ENCODE data around the gene CTNND2. TPM values are rescaled to one million over a fixed set of nuclear protein-coding genes. Genes with fewer than 3 reads are reported as not detected.

The CTNND2 gene
- total RNA-seq, 1 experiment from 2014 or later, result not detected

DNA sequence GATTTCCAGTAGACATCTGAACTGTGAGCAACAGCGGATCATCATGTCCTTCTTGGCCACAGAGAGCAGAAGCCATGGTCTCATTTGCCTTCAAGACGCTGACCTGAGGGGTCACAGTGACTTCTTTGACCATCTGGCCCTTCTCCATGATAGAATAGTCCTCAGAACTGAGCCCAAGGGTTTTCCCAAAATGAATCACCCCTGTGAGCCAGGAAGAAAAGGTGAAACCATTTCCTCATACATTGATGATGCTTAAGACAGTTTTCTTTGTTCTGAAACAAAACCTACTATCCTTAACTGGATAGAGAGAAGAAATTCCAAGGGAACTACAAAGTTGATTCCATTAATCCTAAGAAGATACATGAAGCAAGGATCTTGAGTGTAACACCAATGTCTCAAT, 503.9 kb downstream of the CTNND2 start:
- Mint-ChIP-seq H3K4me3 (ENCODE audit: unreplicated experiment) (no peak overlapping the region), H3K27me3 (ENCODE audit: insufficient read depth, unreplicated experiment) (peaks cover 35% of the 10 kb centered on the region), H3K9me3 (ENCODE audit: unreplicated experiment) (no peaks in the 10 kb centered on the region), H3K27ac (ENCODE audit: low read depth, unreplicated experiment) (no peak overlapping the region), H3K4me1 (ENCODE audit: insufficient read depth, unreplicated experiment) (no peaks in the 10 kb centered on the region), H3K36me3 (ENCODE audit: insufficient read depth, unreplicated experiment) (no peaks in the 10 kb centered on the region)
- intact Hi-C loops (cut with micrococcal nuclease), result no loop called here
- TF ChIP-seq, protein P1, sequence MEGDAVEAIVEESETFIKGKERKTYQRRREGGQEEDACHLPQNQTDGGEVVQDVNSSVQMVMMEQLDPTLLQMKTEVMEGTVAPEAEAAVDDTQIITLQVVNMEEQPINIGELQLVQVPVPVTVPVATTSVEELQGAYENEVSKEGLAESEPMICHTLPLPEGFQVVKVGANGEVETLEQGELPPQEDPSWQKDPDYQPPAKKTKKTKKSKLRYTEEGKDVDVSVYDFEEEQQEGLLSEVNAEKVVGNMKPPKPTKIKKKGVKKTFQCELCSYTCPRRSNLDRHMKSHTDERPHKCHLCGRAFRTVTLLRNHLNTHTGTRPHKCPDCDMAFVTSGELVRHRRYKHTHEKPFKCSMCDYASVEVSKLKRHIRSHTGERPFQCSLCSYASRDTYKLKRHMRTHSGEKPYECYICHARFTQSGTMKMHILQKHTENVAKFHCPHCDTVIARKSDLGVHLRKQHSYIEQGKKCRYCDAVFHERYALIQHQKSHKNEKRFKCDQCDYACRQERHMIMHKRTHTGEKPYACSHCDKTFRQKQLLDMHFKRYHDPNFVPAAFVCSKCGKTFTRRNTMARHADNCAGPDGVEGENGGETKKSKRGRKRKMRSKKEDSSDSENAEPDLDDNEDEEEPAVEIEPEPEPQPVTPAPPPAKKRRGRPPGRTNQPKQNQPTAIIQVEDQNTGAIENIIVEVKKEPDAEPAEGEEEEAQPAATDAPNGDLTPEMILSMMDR (IDR thresholded peaks at IDR 0.05; ENCODE audit: unreplicated experiment), result no peak
- ChIA-PET CTCF (no interaction called here), POLR2A (no interaction called here)
- BruUV-seq (replicated peaks), result no TSS peak
- DNase-seq (ENCODE audit: unreplicated experiment), result no peak

DNA sequence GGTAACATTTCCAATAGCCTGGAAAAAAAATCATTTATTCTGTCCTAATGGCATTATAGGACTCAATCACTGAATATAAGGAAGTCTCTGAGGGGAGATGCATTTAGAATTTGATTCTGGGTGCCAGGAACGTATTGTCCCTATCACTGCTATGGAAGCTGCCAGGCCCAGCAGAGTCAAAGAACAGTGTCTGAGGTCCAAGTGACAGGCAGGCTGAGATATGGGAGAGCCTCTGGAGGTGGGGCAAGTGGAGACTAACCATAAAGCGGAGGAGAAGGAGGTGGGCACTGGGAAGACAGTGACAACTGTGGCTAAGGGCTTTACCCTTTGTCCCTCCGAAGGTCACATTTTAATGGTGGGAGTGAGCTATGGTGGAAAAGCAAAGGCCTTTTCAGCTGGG, 505.5 kb downstream of the CTNND2 start:
- no peaks in the 10 kb centered on the region for H3K4me1 Mint-ChIP-seq (ENCODE audit: insufficient read depth, unreplicated experiment)
- ChIA-PET CTCF (no interaction called here), POLR2A (interaction anchor here (0.6 kb wide), 1 partner anchor 359 kb away, joined by 3 read pairs; no protein-coding TSS in a partner anchor)
- TF ChIP-seq, protein P1 (IDR thresholded peaks at IDR 0.05; ENCODE audit: unreplicated experiment), result no peak
- H3K27me3 Mint-ChIP-seq (ENCODE audit: insufficient read depth, unreplicated experiment), result peaks cover 44% of the 10 kb centered on the region
- H3K27ac Mint-ChIP-seq (ENCODE audit: low read depth, unreplicated experiment), result no peak overlapping the region
- intact Hi-C loops (cut with micrococcal nuclease), result no loop called here
- no peak overlapping the region for H3K4me3 Mint-ChIP-seq (ENCODE audit: unreplicated experiment)
- no peaks in the 10 kb centered on the region for H3K36me3 Mint-ChIP-seq (ENCODE audit: insufficient read depth, unreplicated experiment)
- BruUV-seq (replicated peaks), result no TSS peak
- H3K9me3 Mint-ChIP-seq (ENCODE audit: unreplicated experiment), result no peaks in the 10 kb centered on the region
- no peak for DNase-seq (ENCODE audit: unreplicated experiment)

DNA sequence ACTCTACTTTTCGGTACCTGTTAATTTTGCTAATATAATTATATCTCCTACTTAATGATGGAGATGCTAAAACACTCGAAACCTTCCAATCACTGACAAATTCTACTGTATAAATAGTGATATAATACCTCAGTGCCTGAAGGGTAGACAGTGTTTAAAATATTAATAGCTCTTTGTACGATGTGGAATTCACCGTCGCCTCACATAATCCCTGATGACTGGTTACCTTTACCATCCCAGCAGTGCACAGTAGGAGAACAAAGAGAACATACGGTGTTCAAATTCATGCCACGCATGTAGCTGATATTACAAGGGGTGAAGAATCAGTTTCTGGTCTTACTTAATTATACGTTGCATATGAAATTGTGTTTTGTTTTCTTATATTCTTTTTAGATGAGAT, 506.7 kb downstream of the CTNND2 start:
- no peaks in the 10 kb centered on the region for H3K4me1 Mint-ChIP-seq (ENCODE audit: insufficient read depth, unreplicated experiment)
- TF ChIP-seq, protein P1 (IDR thresholded peaks at IDR 0.05; ENCODE audit: unreplicated experiment), result no peak
- peaks cover 40% of the 10 kb centered on the region for H3K27me3 Mint-ChIP-seq (ENCODE audit: insufficient read depth, unreplicated experiment)
- no peaks in the 10 kb centered on the region for H3K9me3 Mint-ChIP-seq (ENCODE audit: unreplicated experiment)
- no peak overlapping the region for H3K27ac Mint-ChIP-seq (ENCODE audit: low read depth, unreplicated experiment)
- H3K4me3 Mint-ChIP-seq (ENCODE audit: unreplicated experiment), result no peak overlapping the region
- CTCF ChIA-PET, result no interaction called here
- no peak for DNase-seq (ENCODE audit: unreplicated experiment)
- intact Hi-C loops (cut with micrococcal nuclease), result no loop called here
- POLR2A ChIA-PET, result no interaction called here
- H3K36me3 Mint-ChIP-seq (ENCODE audit: insufficient read depth, unreplicated experiment), result no peaks in the 10 kb centered on the region
- BruUV-seq (replicated peaks), result no TSS peak

DNA sequence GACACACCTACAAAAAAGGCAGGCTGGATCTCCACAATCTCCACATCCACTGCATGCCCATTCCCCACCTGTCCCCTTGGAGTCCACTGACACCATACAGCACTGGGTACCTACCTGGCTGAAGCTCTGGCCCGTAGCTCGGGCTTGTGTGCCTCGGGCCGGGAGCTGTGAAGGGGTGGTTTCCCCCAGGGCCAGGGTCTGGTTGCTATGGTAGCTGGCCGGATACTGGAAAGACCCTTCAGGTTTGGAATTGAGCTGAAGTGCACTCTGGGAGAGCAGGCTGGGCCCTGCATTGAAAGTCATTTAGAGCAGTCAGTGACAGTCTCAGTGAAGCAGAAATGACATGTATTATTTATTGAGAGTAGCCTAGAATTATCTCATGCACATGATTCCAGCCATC, 507.3 kb downstream of the CTNND2 start:
- intact Hi-C loops (cut with micrococcal nuclease), result no loop called here
- no peaks in the 10 kb centered on the region for H3K9me3 Mint-ChIP-seq (ENCODE audit: unreplicated experiment)
- CTCF ChIA-PET, result no interaction called here
- TF ChIP-seq, protein P1 (IDR thresholded peaks at IDR 0.05; ENCODE audit: unreplicated experiment), result no peak
- DNase-seq (ENCODE audit: unreplicated experiment), result no peak
- H3K4me1 Mint-ChIP-seq (ENCODE audit: insufficient read depth, unreplicated experiment), result no peaks in the 10 kb centered on the region
- BruUV-seq (replicated peaks), result no TSS peak
- H3K27ac Mint-ChIP-seq (ENCODE audit: low read depth, unreplicated experiment), result no peak overlapping the region
- POLR2A ChIA-PET, result interaction anchor here (0.6 kb wide), 1 partner anchor 918 kb away, joined by 3 read pairs; no protein-coding TSS in a partner anchor
- peaks cover 40% of the 10 kb centered on the region for H3K27me3 Mint-ChIP-seq (ENCODE audit: insufficient read depth, unreplicated experiment)
- no peaks in the 10 kb centered on the region for H3K36me3 Mint-ChIP-seq (ENCODE audit: insufficient read depth, unreplicated experiment)
- no peak overlapping the region for H3K4me3 Mint-ChIP-seq (ENCODE audit: unreplicated experiment)

All from MCF 10A (cell line).